Prostate gland (tissue), 2 donors: ENCODE measurements around the gene CHST6. TPM values are rescaled to one million over a fixed set of nuclear protein-coding genes. Genes with fewer than 3 reads are reported as not detected.

Experiments used
- DNase-seq: peaks from one replicate; pipeline ENCODE4 v3.0.0-alpha.2; 2019; ENCODE audit warnings: low spot score
- H3K27ac ChIP-seq, 2 donors: fragments of 200-600 bp; sonication (generic); 2 replicates each; pipeline ENCODE4 v1.5.1; 2017 to 2019
- H3K27me3 ChIP-seq: fragments of 200-600 bp; sonication (generic); replicated peaks from 2 replicates; pipeline ENCODE4 v1.5.1; 2019; ENCODE audit not compliant: insufficient read depth
- H3K36me3 ChIP-seq, 2 donors: fragments of 200-600 bp; sonication (generic); 1 replicate in 1 of 2; 2 replicates in 1 of 2; pipeline versions ENCODE4 v1.5.1 to v1.8.1; 2017 to 2019
- H3K4me1 ChIP-seq: fragments of 200-600 bp; sonication (generic); replicated peaks from 2 replicates; pipeline ENCODE4 v1.5.1; 2019
- H3K4me3 ChIP-seq, 2 donors: fragments of 200-600 bp; sonication (generic); 2 replicates each; pipeline ENCODE4 v1.5.1; 2017 to 2019
- H3K9me3 ChIP-seq: fragments of 200-600 bp; sonication (generic); 2 replicates; pipeline ENCODE4 v1.5.1; 2017
- CTCF ChIP-seq, 4 experiments: fragments of 200-600 bp in 2 of 4; fragments of 450-650 bp in 2 of 4; sonication (generic) in 2 of 4; IDR thresholded peaks; 1 replicate in 3 of 4; 2 replicates in 1 of 4; pipeline ENCODE4 v1.5.1; 2016 to 2019; ENCODE audit warnings: antibody characterized with exemption in 4 of 4, mild to moderate bottlenecking in 2 of 4, moderate library complexity in 2 of 4
- POLR2A ChIP-seq: fragments of 450-650 bp; IDR thresholded peaks from one replicate; pipeline ENCODE4 v1.6.1; 2016; ENCODE audit warnings: antibody characterized with exemption, mild to moderate bottlenecking
- POLR2AphosphoS5 ChIP-seq: sonication (generic); formaldehyde crosslinking; IDR thresholded peaks from one replicate; pipeline ENCODE4 v1.6.1; 2017; ENCODE audit warnings: antibody characterized with exemption
- WGBS: methylation state at CpG from one replicate; pipeline ENCODE4 v1.1.5; 2018; 5-methylcytosine and 5-hydroxymethylcytosine counted together
- intact Hi-C: fragments of 100-400 bp; cut with DNase I; formaldehyde crosslinking; loops from one replicate; pipeline ENCODE4 v1.14.2; 2022
- total RNA-seq, 2 donors: library from RNA; depleted of rRNA; stranded (reverse); fragments of >200 nt; gene quantifications; one replicate each; pipeline ENCODE4 v1.1.0, GENCODE V29; 2016

Gene CHST6
- total RNA-seq, 2 donors from 2014 or later = 0.23 to 9.5 TPM

DNA sequence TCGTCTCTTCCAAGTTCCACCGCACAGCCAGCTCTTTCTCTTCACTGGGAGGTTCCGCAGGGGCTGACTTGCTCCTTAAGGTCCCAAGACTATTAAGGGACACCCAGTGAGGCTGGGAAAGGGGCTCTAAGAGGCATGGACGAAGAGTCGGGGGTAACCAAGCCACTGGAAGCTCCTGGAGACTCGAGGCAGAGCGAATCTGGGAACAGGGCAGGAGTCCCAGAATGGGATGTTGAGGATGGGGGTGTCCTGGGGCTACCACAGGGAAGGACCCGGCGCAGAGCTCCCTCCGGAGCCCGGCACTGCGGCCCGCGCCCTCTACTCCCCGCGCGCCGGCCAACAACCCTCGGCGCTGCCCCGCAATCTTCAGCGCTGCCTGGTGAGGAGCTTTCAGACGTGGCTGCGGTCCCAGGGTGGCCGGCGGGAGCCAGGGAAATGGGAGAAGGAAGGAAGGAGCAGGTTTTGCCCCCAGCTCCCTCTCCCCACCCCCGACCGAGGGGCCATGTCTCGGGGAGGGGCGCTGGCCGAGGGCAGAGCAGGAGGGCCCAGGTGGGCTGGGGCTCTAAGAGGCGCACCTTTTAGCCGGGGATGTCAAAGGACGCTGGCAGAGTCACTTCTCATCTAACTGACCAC lies 40.1 kb upstream of the CHST6 start:
- 73% methylated on average over 30 of the region's 34 CpGs for WGBS
- TF ChIP-seq POLR2A (no peak), CTCF (IDR thresholded peaks at IDR 0.05) (no peak), POLR2AphosphoS5 (no peak)

DNA sequence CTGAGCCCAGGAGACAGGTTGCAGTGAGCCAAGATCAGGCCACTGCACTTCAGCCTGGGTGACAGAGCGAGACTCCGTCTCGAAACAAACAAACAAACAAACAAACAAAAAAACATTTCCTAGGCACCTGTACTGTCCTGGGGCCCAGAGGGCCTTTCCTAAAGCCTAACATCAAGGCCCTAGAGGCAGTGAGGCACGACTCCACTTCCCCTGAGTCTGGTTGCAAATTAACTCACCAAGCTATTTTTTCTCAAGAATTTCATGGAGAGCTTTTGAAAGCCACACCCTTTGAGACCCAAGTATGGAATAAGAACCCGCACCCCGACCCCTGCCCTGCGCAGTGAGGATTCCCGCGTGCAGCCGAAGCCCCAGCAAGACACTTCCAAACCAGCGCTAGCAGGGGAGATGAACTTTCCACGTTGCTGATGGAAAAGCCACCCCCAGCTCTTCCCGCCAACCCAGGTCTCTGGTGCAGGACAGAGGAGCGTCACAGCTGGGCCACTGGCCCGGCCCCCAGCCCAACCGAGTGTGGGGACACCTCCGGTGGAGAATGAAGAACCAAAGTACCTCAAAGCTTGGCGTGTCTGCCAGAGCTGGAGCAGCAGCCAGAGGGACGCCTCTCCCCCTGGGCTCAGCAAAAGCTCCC lies 39.4 kb upstream of the CHST6 start:
- Histone ChIP-seq H3K36me3 (no peaks in the 10 kb centered on the region), H3K27me3 (no peaks in the 10 kb centered on the region), H3K4me3 (no peak overlapping the region), H3K9me3 (no peaks in the 10 kb centered on the region), H3K27ac (no peak overlapping the region), H3K4me1 (no peaks in the 10 kb centered on the region)
- WGBS = 79% methylated on average over 19 of the region's 19 CpGs
- intact Hi-C loops = no loop called here
- DNase-seq = no peak
- TF ChIP-seq POLR2AphosphoS5 = no peak
- no peak for TF ChIP-seq POLR2A
- no peak for TF ChIP-seq CTCF (IDR thresholded peaks at IDR 0.05)

More for the DNA sequence above, 40.1 kb upstream of the CHST6 start:
- Histone ChIP-seq H3K27ac (no peak overlapping the region), H3K36me3 (no peaks in the 10 kb centered on the region), H3K4me1 (no peaks in the 10 kb centered on the region), H3K9me3 (no peaks in the 10 kb centered on the region), H3K27me3 (no peaks in the 10 kb centered on the region), H3K4me3 (no peak overlapping the region)
- intact Hi-C loops = no loop called here
- DNase-seq = no peak

DNA sequence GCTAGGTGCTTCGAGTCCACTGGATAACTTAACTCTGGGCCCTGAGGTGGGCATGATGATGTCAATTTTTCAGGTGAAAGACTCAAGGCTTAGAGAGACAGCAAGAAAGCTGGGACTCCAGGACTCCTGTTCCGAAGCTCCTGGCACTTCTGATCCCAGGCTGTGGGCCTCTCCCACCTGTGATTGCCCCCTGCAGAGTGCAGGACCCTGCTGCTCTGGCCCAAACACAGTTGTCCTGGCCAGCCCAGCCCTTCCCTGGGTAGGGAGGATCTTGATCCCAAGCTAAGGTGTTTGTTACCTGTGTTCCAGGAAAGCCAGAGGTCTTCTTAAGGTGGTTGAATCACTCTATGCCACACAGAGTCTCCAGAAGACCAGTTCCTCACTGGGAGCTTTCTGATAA lies 37.5 kb upstream of the CHST6 start:
- no peak overlapping the region for H3K27ac ChIP-seq
- no peaks in the 10 kb centered on the region for H3K36me3 ChIP-seq
- H3K27me3 ChIP-seq = no peaks in the 10 kb centered on the region
- WGBS = 92% methylated on average over 2 of the region's 2 CpGs
- no peak for TF ChIP-seq CTCF (IDR thresholded peaks at IDR 0.05)
- TF ChIP-seq POLR2A = no peak
- no peak for TF ChIP-seq POLR2AphosphoS5
- no peak overlapping the region for H3K4me3 ChIP-seq
- no peaks in the 10 kb centered on the region for H3K4me1 ChIP-seq
- intact Hi-C loops = no loop called here
- DNase-seq = no peak
- H3K9me3 ChIP-seq = no peaks in the 10 kb centered on the region

- TF ChIP-seq POLR2A (no peak), CTCF (IDR thresholded peaks at IDR 0.05) (no peak), POLR2AphosphoS5 (no peak)
- H3K36me3 ChIP-seq = no peaks in the 10 kb centered on the region
- no peaks in the 10 kb centered on the region for H3K9me3 ChIP-seq
- DNase-seq = no peak
- H3K4me3 ChIP-seq = no peak overlapping the region
- 86% methylated on average over 8 of the region's 8 CpGs for WGBS
- intact Hi-C loops = no loop called here
- H3K27me3 ChIP-seq = no peaks in the 10 kb centered on the region
- H3K4me1 ChIP-seq = no peaks in the 10 kb centered on the region
- no peak overlapping the region for H3K27ac ChIP-seq
These were observed 37.0 kb upstream of the CHST6 start for GRCh38 chr16:75532142-75532765.
